22Rv1 (cell line): ENCODE measurements around the gene PIGM.

Experiments
- ZFX ChIP-seq: fragments of 450-650 bp; IDR thresholded peaks from 2 replicates; pipeline ENCODE4 v1.6.1; 2017; ENCODE audit warnings: antibody characterized with exemption, borderline replicate concordance
- TF ChIP-seq, protein P1 (sequence below): fragments of 450-650 bp; IDR thresholded peaks from 2 replicates; pipeline ENCODE4 v1.5.1; 2017; ENCODE audit warnings: mild to moderate bottlenecking

DNA sequence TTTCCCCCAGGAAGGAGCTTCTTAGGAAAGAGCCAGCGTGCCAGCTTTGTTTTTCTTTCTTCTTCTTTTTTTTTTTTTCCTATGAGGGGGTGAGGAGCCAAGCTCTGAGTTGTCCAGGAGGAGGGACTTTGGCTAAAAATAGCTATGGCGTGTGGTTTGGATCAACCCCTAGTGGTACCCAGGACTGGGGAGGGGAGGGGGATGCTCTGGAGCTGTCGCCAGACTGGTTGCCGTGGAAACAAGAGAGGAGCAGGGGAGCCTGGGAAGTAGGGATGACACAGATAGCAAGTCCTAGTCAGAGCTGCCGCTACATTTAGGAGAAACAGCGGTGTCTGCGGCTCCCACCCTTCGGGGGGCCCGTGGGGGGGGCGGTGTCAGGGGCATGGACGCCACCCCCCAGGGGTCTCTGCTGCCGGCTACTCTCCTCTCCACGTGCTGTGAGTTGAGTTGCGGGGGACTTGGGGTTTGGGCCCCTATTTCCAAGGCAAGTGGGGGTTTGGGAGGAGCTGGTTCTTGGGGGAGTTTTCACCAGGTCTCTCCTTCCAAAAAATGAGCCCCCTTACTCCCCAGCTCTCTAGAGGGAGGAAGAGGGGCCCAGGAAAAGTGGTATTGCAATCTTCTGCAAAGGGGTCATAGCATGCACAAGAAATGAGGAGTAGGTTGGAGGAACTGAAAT lies 49.6 kb upstream of the PIGM start, which contains the start of gene KCNJ9:
- TF ChIP-seq, protein P1, sequence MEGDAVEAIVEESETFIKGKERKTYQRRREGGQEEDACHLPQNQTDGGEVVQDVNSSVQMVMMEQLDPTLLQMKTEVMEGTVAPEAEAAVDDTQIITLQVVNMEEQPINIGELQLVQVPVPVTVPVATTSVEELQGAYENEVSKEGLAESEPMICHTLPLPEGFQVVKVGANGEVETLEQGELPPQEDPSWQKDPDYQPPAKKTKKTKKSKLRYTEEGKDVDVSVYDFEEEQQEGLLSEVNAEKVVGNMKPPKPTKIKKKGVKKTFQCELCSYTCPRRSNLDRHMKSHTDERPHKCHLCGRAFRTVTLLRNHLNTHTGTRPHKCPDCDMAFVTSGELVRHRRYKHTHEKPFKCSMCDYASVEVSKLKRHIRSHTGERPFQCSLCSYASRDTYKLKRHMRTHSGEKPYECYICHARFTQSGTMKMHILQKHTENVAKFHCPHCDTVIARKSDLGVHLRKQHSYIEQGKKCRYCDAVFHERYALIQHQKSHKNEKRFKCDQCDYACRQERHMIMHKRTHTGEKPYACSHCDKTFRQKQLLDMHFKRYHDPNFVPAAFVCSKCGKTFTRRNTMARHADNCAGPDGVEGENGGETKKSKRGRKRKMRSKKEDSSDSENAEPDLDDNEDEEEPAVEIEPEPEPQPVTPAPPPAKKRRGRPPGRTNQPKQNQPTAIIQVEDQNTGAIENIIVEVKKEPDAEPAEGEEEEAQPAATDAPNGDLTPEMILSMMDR, result no peak
- no peak for TF ChIP-seq ZFX
